GM19324 (cell line): ENCODE results near the gene AIF1L.
"Not testable (repeated sequence)": the region's sequence is repeated elsewhere in the genome, so short reads cannot be mapped to it uniquely, and the experiment has no call there.

Source experiments
- ATAC-seq: cut with Tn5 transposase; IDR thresholded peaks from one replicate; pipeline ENCODE4 v1.9.1; 2021; ENCODE audit warnings: mild to moderate bottlenecking, moderate library complexity; ENCODE audit not compliant: unreplicated experiment, low FRiP score

Gene AIF1L

GRCh38 chr9:131097948-131098278, 1.6 kb downstream of the AIF1L start:
- ATAC-seq, result no peak

GRCh38 chr9:131098391-131099101, 2.2 kb downstream of the AIF1L start:
- ATAC-seq, result no peak

GRCh38 chr9:131099102-131099606, 2.8 kb downstream of the AIF1L start:
- ATAC-seq, result no peak

GRCh38 chr9:131099845-131100244, 3.5 kb downstream of the AIF1L start:
- not testable (repeated sequence) for ATAC-seq

GRCh38 chr9:131100445-131100844, 4.1 kb downstream of the AIF1L start:
- no peak for ATAC-seq

- no peak for ATAC-seq
These were observed 5.1 kb downstream of the AIF1L start for GRCh38 chr9:131101207-131101964.

GRCh38 chr9:131103024-131103423, 6.7 kb downstream of the AIF1L start:
- ATAC-seq, result no peak

- no peak for ATAC-seq
These were observed 7.2 kb downstream of the AIF1L start for GRCh38 chr9:131103535-131103934.

- ATAC-seq, result no peak
These were observed 7.8 kb downstream of the AIF1L start for GRCh38 chr9:131104016-131104740.

- no peak for ATAC-seq
These were observed 9.6 kb downstream of the AIF1L start for GRCh38 chr9:131105952-131106351.

- no peak for ATAC-seq
These were observed 11.4 kb downstream of the AIF1L start for GRCh38 chr9:131107760-131108159.

GRCh38 chr9:131111186-131111853, 15.0 kb downstream of the AIF1L start:
- no peak for ATAC-seq

GRCh38 chr9:131111854-131112311, 15.6 kb downstream of the AIF1L start:
- no peak for ATAC-seq

GRCh38 chr9:131112374-131113154, 16.2 kb downstream of the AIF1L start:
- no peak for ATAC-seq

GRCh38 chr9:131113655-131114054, 17.3 kb downstream of the AIF1L start:
- no peak for ATAC-seq

GRCh38 chr9:131114084-131114535, 17.8 kb downstream of the AIF1L start:
- ATAC-seq, result no peak

- ATAC-seq, result not testable (repeated sequence)
These were observed 19.0 kb downstream of the AIF1L start for GRCh38 chr9:131115360-131115742.

GRCh38 chr9:131116281-131117120, 20.2 kb downstream of the AIF1L start:
- ATAC-seq, result no peak
